ENCODE measurements around the gene ZNF367. TPM values are rescaled to one million over a fixed set of nuclear protein-coding genes. Genes with fewer than 3 reads are reported as not detected.
"Not testable (repeated sequence)": the region's sequence is repeated elsewhere in the genome, so short reads cannot be mapped to it uniquely, and the experiment has no call there.

The ZNF367 gene
- total and polyA plus RNA-seq, 2 of the 4 experiments (the other 2 are of a cell fraction) = 1.1 to 2.7 TPM

DNA sequence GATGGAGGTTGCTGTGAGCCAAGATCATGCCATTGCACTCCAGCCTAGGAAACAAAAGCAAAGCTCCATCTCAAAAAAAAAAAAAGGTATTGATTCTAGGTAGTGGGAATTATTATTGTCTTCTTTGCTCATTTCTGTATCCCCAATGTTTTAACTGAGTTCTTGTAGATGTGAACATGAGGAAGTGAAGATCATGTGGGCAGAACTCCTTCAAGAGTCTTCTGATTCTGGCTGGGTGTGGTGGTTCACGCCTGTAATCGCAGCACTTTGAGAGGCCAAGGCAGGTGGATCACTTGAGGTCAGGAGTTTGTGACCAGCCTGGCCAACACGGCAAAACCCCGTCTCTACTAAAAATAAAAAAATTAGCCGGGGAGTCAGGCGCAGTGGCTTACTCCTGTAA lies 42.7 kb downstream of the ZNF367 start:
- ATAC-seq (ENCODE audit: low read depth); H3K23ac ChIP-seq (ENCODE audit: low read depth, low read length); intact Hi-C loops (cut with micrococcal nuclease); H3K4me2 ChIP-seq (ENCODE audit: low read depth, low read length); H2AK9ac ChIP-seq (replicated peaks; ENCODE audit: low read depth, low read length, poor library complexity); POLR2A ChIA-PET (ENCODE audit: unreplicated experiment); H3K56ac ChIP-seq (ENCODE audit: extremely low read depth, insufficient read depth, low read length); H3K4me3 ChIP-seq (ENCODE audit: insufficient read depth, low read depth, low read length); BruUV-seq (replicated peaks); H3K4ac ChIP-seq (ENCODE audit: low read depth, low read length); H3K14ac ChIP-seq (replicated peaks; ENCODE audit: low read depth, low read length); dilution Hi-C loops (cut with HindIII; ENCODE audit: low sequenced_read_pairs, unreplicated experiment); H2BK5ac ChIP-seq (ENCODE audit: low read depth, low read length, poor library complexity, severe bottlenecking); in situ Hi-C loops (cut with MboI; ENCODE audit: low sequenced_read_pairs); H2AK5ac ChIP-seq (ENCODE audit: low read depth, low read length); H2BK20ac ChIP-seq (ENCODE audit: low read depth, low read length); H3K27me3 ChIP-seq (ENCODE audit: control insufficient read depth, insufficient read depth, low read length); H2AFZ ChIP-seq (replicated peaks; ENCODE audit: low read length, poor library complexity); CTCF ChIA-PET; H2BK120ac ChIP-seq (ENCODE audit: low read depth, low read length); DNase-seq; H4K5ac ChIP-seq (ENCODE audit: low read depth, low read length); H3K27ac ChIP-seq (ENCODE audit: insufficient read depth, low read length); H3K18ac ChIP-seq (ENCODE audit: low read depth, low read length); H3K36me3 ChIP-seq (ENCODE audit: control insufficient read depth, insufficient read depth, low read length); H4K91ac ChIP-seq (ENCODE audit: insufficient read depth, low read depth, low read length); H3K9me1 ChIP-seq (ENCODE audit: insufficient read depth, low read length); H3K9me3 ChIP-seq (ENCODE audit: control insufficient read depth, insufficient read depth, low read length); H4K8ac ChIP-seq (ENCODE audit: low read depth in 2 of 2, low read length in 2 of 2); H2BK15ac ChIP-seq (ENCODE audit: low read depth, low read length); H3K9ac ChIP-seq (ENCODE audit: low read depth, low read length): not testable (repeated sequence)
- WGBS, 2 experiments (ENCODE audit: extremely low coverage in 2 of 2, insufficient read length in 1 of 2) = no CpG with 5 or more reads among the region's 6 CpGs
- Histone ChIP-seq H3K79me1 (ENCODE audit: low read depth in 1 of 2, low read length in 2 of 2) (peaks cover 0 to 28% of the 10 kb centered on the region in 2 experiments; a peak in 3 of 4 replicates), H3K4me1 (ENCODE audit: control insufficient read depth, insufficient read depth, low read length) (peaks cover 15% of the 10 kb centered on the region), H4K20me1 (ENCODE audit: insufficient read depth, low read length) (peaks cover 23% of the 10 kb centered on the region)

Data from IMR-90 (cell line).